ENCODE results near the gene GET3.
"Not testable (repeated sequence)": the region's sequence is repeated elsewhere in the genome, so short reads cannot be mapped to it uniquely, and the experiment has no call there.

Gene GET3

DNA sequence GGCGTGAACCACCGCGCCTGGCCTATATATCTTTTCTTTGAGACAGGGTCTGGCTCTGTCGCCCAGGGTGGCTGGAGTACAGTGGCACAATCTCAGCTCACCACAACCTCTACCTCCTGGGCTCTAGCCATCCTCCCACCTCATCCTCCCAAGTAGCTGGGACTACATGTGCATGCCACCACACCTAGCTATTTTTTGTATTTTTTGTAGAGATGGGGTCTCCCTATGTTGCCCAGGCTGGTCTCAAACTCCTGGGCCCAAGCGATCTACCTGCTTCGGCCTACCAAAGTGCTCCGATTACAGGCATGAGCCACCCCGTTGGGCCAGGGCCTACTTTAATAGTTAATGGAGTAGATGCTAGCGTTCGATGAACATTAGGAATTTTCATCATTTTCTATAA is 17.0 kb upstream of the GET3 start:
- DNase-seq, result no peak

DNA sequence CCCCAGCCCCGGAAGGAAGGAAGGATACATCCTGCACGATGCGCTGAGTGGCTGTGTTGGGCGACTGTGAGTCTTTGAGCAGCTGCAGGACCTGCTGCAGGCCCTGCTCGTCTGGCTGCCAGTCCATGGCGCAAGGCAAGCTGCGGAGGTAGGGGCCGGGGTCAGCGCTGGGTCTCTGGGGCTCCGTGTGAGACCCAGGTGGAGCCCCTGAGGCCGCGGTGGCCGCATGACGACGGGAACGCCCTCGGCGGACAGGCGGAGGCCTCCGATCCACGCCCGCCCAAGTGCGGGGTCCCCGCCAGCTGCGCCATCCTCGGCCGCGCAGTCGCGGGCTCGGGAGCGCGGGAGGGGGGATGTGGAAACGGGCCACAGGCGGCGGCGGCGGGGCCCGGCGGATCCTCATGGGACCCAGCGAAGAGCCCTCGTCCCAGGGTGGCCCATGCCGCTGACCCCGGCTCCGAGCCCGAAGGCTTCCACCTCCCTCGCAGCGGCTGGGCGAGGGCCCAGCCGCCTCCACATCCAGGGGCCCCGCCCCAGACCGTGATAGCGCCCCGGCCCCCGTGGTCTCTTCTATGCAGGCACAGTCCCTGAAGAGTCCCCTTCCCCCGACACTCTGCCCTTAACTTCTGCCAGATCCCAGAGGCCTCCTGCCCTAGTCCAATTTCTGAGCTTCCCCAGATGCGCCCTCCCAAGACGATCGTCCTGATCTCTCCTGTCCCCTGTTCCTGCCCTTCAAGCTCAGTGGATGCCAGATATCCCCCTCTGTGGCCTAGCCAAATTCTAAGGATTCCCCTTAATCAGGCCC is 16.2 kb upstream of the GET3 start:
- peak in 1 of 5 donors; percentile 44 for DNase-seq

DNA sequence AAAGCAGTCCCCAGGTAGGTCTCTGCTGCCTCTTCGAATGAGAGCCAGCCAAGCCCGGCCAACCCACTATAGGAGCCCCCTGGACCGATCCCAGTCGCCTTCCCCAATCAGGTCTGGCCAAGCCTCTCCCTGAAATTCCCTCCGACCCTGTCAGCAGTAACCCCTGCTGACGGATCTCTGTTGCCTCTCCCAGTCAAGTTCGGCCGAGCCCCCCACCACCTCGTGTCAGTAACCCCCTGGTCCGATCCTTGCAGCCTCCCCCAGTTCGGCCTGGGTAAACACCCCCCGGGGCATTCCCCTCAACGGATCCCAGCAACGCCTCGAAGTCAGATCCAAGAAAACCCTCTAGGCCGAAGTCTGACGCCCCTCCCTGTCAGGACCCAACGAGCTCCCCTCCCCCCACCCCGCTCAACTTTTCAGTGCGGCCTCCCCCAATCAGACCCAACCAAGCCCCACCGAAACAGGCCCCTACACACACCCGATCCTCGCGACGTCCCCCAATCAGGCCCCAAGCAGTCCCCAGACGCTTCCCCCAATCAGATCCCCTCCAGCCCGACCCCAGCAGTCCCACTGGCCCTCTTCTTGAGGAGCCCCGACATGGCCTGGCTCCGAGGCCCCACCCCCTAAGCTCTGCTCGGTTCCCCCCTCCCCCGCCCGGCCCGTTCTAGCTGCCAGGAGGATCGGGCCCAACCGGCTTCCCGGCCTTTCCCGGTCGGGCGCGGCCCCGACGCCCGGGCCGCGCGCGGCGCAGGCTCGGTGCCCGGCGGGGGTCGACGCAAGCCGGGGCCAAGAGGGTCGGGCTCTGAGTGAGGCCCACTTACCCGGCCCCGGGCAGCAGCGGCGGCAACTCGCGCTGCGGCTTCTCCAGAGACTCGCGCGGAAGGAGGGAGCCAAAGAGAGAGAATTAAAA is 15.4 kb upstream of the GET3 start:
- peak in 3 of 5 donors; percentile 43 to 63 (median 44) for DNase-seq

DNA sequence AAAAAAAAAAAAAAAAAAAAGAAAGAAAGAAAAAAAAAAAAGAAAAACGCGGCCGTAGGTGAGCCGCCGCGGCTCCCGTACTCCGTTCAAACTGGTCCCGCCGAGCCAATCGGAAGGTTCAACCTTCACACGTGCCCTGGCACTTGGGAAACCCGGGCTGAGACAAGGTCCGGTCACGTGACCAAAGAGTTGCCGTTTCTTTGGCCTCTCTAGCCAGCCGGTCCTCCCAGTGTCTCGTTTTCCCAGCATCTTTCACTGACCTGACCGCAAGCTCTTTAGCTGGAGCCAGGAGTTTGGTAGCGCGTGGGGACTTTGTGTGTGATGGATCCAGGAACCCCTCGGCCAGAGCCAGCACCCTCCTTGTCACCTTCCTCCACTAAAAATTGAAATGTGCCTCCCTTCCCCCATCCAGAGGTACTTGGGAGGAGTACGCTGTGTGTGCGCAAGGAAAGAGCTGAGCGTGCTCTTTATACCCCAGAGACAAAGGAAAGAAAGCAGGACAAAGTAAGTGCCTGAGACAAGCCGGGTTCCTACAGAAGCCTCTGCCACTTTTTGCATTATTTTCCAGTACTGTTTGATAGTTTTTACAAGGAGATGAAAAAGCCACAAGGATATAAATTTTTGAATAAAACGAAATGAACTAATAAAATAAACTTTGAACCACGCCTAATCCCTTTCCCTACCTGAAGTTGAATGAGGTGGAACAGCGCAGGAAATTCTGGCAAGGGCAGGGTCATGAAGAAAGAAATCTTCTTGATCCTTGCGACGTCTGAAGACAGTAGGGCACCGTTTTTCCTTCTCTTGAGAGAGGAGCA is 14.5 kb upstream of the GET3 start:
- peak; percentile 89 to 97 (median 94) for DNase-seq

DNA sequence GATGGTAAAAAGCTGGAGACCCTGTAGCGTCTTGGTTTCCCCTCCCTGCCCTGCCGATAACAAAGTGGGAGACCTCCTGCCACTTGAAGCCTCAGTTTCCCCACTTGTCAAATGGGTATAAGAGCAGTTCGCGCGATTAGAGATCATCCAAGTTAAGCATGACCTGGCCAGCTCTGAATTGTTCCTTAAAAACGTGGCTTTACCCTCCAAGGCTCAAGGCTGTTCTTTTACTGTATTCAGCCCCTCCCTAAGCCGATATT is 14.0 kb upstream of the GET3 start:
- no peak for DNase-seq

DNA sequence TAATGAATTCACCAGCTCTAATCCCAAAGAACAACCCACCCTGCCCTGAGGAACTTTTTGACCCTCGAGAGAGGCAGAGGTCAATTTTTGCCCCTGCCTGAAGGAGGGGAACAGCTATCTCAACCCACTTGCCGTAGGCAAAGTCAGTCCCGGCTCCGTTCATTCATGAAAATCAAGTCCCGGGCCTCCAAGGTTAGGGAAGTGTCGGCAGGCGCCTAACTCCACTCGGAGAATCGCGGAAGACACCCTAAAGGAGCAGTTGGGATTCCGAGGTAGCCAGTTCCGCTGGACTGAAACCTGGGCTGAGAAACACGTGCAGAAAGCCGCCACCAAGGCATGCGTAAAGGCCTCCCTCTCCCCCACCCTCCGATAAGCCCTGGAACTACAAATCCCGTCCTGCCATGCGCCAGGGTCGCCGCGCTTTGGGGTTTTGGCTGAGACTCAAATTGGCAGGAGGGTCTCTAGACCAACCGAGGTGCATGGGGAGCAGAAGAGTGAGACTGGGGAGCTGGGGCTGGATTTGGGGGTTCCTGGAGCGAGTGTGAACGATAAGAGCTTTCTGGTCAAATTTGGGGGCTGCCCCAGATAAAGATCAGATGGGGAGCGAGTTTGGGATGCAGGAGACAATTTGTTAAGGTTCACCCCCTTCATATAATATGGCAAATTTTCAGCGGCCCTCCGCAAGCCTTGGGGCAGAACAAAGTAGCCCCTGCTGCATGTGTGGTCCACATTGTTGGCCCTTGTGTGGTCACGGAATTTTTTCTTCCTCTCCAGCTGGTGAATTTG is 13.5 kb upstream of the GET3 start, which contains the start of gene TNPO2:
Gene TNPO2, minus strand, starts transcription at position 292 of the 786 bp plus-strand sequence. CDS start 2,955 bp downstream, outside the sequence.
- peak in 4 of 5 donors; percentile 24 to 69 (median 40) for DNase-seq

DNA sequence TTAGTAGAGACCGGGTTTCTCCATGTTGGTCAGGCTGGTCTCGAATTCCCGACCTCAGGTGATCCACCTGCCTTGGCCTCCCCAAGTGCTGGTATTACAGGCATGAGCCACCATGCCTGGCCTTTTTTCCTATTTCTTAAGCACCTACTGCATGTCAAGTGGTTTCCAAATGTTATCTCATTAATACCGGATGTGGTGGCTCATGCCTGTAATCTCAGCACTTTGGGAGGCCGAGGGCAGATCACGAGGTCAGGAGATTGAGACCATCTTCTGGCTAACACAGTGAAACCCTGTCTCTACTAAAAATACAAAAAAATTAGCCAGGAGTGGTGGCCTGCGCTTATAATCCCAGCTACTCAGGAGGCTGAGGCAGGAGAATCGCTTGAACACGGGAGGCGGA is 11.7 kb upstream of the GET3 start:
- not testable (repeated sequence) for DNase-seq

DNA sequence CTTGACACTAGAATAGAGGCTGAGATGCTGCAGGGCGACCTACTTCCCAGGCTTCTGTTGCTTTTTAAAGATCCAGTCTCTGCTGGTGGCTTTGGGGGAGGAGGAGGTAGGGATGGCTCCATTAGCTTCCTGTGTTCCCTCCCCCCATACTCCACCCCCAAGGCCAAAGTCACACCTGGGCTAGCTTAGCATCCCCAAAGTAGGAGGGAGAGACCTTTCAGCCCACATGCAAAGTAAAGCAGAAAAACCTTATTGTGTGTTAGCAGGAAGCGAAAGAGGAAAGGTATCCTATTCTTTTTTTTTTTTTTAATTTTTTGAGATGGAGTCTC is 10.3 kb upstream of the GET3 start:
- no peak for DNase-seq

DNA sequence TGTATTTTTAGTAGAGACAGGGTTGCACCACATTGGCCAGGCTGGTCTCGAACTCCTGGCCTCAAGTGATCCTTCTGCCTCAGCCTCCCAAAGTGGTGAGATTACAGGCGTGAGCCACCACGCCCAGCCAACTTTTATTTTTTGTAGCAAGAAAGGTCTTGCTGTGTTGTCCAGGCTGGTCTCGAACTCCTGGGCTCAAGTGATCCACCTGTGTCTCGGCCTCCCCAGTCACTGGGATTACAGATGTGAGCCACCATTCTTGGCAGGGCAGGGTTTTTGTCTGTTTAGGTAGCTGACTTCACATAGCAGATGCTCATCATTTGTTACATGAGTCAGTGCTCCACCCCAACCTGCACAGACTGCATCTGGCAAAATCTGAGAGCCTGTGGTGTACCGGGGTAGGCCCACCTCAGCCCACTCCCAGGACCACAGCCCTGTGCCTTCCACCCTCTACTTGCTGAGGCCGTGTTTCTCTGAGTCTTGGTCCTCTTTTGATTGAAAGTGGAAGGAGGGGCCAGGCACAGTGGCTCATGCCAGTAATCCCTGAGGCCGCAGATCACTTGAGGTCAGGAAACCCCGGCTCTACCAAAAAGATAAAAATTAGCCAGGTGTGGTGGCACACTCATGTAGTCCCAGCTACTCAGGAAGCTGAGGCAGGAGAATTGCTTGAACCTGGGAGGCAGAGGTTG is 9.4 kb upstream of the GET3 start:
- no peak for DNase-seq

DNA sequence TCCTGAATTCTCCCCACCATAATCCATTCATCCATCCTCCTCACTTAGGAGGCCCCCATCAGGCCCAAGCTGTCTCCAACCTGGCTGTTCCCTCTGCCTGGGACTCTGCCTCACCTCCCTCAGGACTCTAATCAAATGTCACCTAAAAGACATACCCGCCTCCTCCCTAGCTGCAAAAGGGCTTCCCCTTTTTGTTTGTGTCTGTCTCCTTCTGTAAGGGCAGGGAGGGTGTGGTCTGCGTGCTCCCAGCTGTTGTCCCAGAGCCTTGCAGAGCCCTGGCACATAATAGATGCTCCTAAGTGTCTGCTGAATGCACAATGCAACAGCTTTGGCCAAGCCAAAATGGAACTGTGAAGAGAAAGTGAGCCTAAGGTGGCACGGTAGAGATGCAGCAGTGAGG is 7.2 kb upstream of the GET3 start:
- no peak for DNase-seq

DNA sequence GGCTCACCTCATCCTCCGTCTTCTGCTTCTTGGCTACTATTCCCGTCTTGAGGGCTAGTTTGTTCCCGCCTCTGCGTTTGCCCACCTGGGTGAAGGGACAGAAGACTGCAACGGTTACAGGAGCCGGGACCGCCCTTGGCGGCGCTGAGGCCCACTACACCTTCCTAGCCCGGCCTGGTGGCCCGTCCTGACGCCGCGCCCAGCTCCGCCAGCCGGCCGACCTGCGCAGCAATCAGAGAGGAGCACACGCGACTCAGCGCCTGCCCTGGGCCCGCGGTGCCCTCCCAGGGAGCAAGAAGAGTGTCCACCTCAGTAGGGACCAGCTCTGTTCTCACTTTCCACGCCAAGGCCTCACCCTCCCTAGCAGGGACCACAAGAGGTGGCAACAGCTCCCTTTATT is 6.0 kb upstream of the GET3 start:
- DNase-seq, result no peak

DNA sequence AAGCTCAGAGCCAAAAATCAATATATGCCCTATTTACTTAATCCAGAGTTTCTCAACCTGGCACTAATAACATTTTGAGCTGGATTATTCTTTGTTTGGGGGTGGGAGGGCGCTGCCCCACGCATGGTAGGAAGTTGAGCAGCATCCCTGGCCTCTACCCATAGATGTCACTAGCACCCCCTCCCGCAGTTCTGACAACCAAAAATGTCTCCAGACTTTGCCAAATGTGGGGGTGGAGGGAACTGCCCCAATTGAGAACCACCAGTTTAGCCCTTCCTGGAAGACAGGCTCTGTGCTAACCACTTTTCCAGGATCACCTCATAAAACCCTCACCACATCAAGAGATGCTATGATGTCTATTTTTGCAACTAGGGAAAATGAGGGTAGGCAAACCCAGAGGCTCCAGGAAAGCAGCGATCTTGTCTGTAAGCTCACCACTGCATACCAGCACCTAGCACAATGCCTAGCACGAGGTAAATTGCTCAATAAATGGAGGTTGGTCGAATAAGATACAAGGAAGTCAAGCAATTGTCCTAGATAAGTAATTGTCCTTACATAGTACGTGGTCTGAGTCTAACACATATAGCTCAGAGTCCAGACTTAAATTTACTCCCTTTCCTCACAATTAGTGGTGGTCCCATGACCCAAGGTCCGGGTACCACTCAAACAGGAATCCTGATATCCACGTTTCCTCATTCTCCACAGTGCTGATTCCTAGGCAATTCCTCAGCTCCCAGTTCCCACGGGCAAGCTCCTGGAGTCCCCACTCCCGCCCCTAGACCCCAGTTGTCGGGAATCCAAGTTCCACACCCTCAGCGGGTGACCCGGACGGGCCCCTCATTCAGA is 3.7 kb upstream of the GET3 start:
- peak in 3 of 5 donors; percentile 26 to 60 (median 42) for DNase-seq

DNA sequence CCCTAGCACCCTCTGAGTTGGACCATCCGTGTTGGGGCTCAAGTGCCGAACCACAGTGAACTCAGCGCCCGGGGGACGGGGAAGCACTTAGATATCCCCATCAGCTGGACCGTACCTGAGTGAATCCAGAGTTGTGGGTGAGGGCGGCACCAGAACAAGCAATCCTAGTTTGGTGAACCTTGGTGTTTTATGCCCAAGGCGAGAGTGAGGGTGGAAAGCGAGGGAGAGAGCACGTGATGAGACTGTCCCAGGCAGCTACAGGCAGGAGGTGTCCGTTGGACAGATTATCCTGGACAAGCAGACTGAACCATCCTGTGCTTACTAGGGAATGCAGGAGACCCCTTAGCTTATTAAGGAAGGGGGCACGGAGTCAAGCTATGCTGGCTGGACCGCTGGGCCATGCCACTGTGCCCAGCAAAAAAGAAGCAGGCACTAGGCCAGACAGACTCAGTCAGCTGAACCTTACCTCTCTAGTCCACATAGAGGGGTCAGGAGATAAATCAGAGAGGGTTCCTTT is 596 bp downstream of the GET3 start:
- no peak for DNase-seq

DNA sequence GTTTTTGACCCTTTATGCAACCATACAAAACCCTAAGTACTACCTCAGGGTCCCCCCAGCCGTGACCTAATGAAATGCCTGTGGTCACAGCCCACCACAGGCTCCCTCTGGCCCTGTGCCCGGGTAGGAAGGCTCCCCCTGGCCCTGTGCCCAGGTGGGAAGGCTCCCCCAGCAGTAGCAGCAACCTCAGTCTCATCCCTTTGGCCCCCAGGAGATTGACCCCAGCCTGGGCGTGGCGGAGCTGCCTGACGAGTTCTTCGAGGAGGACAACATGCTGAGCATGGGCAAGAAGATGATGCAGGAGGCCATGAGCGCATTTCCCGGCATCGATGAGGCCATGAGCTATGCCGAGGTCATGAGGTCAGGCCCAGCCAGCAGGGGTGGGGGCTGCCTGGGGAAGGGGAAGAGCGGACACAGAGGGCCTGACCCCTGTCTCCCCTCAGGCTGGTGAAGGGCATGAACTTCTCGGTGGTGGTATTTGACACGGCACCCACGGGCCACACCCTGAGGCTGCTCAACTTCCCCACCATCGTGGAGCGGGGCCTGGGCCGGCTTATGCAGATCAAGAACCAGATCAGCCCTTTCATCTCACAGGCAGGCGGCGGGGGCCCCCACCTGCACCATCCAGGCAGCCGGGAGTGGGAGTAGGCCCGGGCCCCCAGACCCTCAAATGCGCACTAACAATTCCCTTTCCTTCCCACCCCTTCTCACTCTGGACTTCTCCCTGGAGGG is 8.0 kb downstream of the GET3 start:
- DNase-seq, result no peak

DNA sequence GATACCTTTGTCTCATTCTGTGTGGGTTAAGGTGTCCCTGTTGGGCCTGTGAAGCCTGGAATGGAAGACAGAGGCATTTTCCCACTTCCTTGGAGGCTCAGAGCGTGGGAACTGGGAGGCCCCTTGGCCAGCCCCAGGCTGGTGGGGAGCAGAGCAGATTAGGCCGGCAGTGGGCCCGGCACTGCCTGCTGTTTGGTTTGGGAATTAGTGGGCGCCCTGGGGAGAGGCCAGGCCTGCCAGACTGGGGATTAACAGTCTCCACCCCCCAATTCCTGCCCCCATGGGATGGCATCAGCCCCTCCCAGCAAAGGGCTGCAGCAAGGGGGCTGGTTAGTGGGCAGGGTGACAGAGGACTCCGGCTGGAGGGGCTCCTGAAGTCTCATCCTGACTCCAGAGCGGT is 11.2 kb downstream of the GET3 start:
- no peak for DNase-seq

DNA sequence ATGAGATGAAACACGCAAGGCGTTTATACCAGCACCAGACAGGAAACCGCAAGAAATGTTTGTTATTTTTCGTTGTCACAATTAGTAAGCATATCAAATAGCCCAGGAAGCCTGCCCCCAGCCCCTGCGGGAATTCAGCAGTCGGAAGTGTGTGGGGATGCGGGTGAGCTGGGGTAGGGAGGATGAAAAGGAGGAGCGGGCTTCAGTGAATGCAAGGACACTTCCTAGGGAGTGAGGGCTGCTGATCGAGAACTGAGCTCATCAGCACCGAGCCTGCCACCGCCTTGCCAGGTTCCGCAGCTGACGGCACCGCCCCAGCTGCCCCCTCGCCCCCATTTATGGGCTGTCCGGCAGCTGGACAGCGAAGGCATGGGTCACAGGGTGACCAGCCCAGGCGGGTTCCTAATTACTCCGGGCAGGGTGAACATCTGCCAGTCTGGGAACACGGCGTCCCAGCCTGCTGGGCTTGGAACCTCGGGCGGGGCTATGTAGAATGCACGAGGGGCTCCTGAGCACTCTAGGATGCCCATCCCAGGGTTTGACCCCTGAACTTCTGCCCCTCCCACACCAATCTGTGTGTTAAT is 12.7 kb downstream of the GET3 start:
- no peak for DNase-seq

DNA sequence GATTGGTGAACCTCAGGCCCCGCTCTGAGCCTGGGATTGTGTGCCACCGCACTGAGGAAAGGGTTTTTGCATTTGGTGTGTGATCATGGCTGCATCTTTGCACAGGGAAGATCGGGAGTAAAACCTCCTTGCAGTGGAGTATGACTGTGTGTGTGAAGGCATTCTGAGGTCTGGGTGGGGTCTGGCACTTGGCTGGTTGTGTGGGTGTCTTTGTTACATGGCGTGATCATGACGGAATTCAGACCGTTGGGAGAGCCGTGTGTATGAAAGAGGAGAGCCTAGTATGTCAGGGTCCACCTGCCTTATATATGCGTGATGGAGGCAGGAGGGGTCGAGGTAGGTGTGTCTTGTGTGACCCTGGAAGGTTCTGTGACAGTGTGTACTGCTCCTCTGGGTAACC is 13.6 kb downstream of the GET3 start:
- no peak for DNase-seq

DNA sequence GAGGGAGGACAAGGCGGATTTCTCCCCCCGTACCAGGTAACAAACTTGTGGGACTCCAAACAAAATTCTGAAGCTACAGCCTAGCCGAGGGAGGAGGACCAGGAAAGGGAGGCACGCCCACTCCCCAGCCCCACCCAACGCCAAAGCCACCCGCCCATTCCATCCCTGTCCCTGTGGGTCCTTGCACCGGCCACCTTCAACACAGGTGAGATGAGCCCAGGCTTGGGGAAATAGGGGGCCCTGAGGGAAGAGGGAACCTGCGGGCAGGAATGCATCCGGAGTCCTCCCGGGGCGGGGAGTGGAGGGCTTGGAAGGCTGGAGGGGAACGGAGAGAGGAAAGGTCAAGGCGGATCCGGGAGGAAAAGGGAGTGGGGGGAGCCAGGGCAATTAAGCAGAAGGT is 14.3 kb downstream of the GET3 start, which contains the start of gene BEST2:
Gene BEST2, plus strand, starts transcription at position 157 of the 400 bp plus-strand sequence. CDS start 802 bp downstream, outside the sequence.
- DNase-seq, result no peak

DNA sequence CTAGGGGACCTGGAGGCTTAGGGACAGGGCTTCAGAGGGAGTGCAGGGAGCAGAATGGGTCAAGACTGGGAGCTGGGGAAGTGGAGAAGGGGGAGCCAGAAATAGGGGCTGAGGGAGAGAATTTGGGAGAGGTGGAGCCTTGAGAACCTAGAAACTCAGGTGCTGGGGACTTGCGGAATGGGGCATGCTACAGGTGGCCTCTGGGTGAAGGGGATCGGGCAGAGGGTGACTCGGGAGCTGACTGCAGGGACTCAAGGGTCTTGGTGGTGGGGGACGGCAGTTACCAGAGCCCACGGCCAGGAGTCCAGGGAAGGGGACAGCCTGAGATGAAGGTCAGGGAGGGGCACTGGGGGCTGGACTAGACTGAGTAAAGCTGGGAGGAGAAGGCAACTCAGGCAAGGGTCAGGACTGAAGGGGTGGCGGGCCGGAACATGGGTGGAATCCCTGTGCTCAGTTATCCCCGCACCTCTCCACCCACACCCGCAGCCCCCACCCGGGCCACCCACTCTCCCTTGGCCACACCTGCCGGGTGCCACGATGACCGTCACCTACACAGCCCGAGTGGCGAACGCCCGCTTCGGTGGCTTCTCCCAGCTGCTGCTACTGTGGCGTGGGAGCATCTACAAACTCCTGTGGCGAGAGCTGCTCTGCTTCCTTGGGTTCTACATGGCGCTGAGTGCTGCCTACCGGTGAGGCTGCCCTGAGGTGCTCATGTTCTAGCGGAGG is 14.9 kb downstream of the GET3 start:
- DNase-seq, result no peak
